Neuronal stem cell (in vitro differentiated cells): ENCODE results near the gene HOMER1.

Source experiments
- DNase-seq: peaks from one replicate; pipeline ENCODE4 v3.0.0-alpha.2; 2013; ENCODE audit warnings: low spot score
- H2AFZ ChIP-seq: one replicate; pipeline ENCODE4 v1.6.1; 2013; ENCODE audit warnings: mild to moderate bottlenecking, low read length, inconsistent platforms
- H2AK5ac ChIP-seq: 2 replicates; pipeline ENCODE4 v1.6.1; 2013; ENCODE audit warnings: low read depth, mild to moderate bottlenecking, inconsistent platforms, low read length, moderate library complexity, mixed read lengths
- H2BK120ac ChIP-seq: 2 replicates; pipeline ENCODE4 v1.6.1; 2013; ENCODE audit warnings: low read depth, mild to moderate bottlenecking, inconsistent platforms, low read length, moderate library complexity, mixed read lengths
- H2BK12ac ChIP-seq: one replicate; pipeline ENCODE4 v1.6.1; 2013; ENCODE audit warnings: low read length, inconsistent platforms
- H2BK15ac ChIP-seq: 2 replicates; pipeline ENCODE4 v1.6.1; 2013; ENCODE audit warnings: mild to moderate bottlenecking, low read length, inconsistent platforms, mixed read lengths
- H2BK5ac ChIP-seq: one replicate; pipeline ENCODE4 v1.6.1; 2013; ENCODE audit warnings: inconsistent platforms, mild to moderate bottlenecking, low read length, moderate library complexity
- H3K14ac ChIP-seq: one replicate; pipeline ENCODE4 v1.6.1; 2013; ENCODE audit warnings: low read length, inconsistent platforms
- H3K18ac ChIP-seq: 2 replicates; pipeline ENCODE4 v1.6.1; 2013; ENCODE audit warnings: low read length, inconsistent platforms
- H3K23ac ChIP-seq: 2 replicates; pipeline ENCODE4 v1.6.1; 2013; ENCODE audit warnings: low read depth, mild to moderate bottlenecking, mixed read lengths, low read length, inconsistent platforms; ENCODE audit not compliant: poor library complexity
- H3K27ac ChIP-seq: replicated peaks from 3 replicates; pipeline ENCODE4 v1.5.1; 2013; ENCODE audit warnings: low read length, inconsistent platforms
- H3K27me3 ChIP-seq, 3 experiments: 2 replicates each; pipeline ENCODE4 v1.6.1; 2013; ENCODE audit warnings: low read length in 3 of 3, mild to moderate bottlenecking in 2 of 3, inconsistent platforms in 1 of 3, low read depth in 1 of 3, mixed read lengths in 1 of 3, moderate library complexity in 1 of 3; ENCODE audit not compliant: control insufficient read depth in 3 of 3, insufficient read depth in 3 of 3
- H3K36me3 ChIP-seq, 2 donors: replicated peaks in 1 of 2; 2 replicates each; pipeline ENCODE4 v1.6.1; 2013; ENCODE audit warnings: low read length in 2 of 2; ENCODE audit not compliant: control insufficient read depth in 2 of 2, insufficient read depth in 2 of 2
- H3K4ac ChIP-seq: 2 replicates; pipeline ENCODE4 v1.6.1; 2013; ENCODE audit warnings: inconsistent platforms, mild to moderate bottlenecking, low read length, moderate library complexity
- H3K4me1 ChIP-seq, 2 donors: 1 replicate in 1 of 2; 2 replicates in 1 of 2; pipeline ENCODE4 v1.6.1; 2013; ENCODE audit warnings: low read length in 2 of 2, low read depth in 1 of 2; ENCODE audit not compliant: control insufficient read depth in 2 of 2, insufficient read depth in 1 of 2
- H3K4me2 ChIP-seq: one replicate; pipeline ENCODE4 v1.6.1; 2013; ENCODE audit warnings: mild to moderate bottlenecking, low read length, inconsistent platforms; ENCODE audit not compliant: insufficient read depth, poor library complexity, severe bottlenecking
- H3K4me3 ChIP-seq, 2 donors: 2 replicates each; pipeline ENCODE4 v1.5.1; 2013; ENCODE audit warnings: low read length in 2 of 2, mild to moderate bottlenecking in 2 of 2, inconsistent platforms in 1 of 2, moderate library complexity in 1 of 2
- H3K79me1 ChIP-seq: one replicate; pipeline ENCODE4 v1.6.1; 2013; ENCODE audit warnings: low read depth, mild to moderate bottlenecking, inconsistent platforms, low read length, moderate library complexity
- H3K9ac ChIP-seq: one replicate; pipeline ENCODE4 v1.6.1; 2013; ENCODE audit warnings: mild to moderate bottlenecking, low read depth, low read length, inconsistent platforms; ENCODE audit not compliant: poor library complexity
- H3K9me3 ChIP-seq, 2 donors: replicated peaks in 1 of 2; 2 replicates each; pipeline versions ENCODE3 to v1.6.1; 2013; ENCODE audit warnings: low read length in 2 of 2, mild to moderate bottlenecking in 2 of 2, inconsistent platforms in 1 of 2, low read depth in 1 of 2, mixed read lengths in 1 of 2, moderate library complexity in 1 of 2; ENCODE audit not compliant: control insufficient read depth in 2 of 2, insufficient read depth in 1 of 2
- H4K8ac ChIP-seq: one replicate; pipeline ENCODE4 v1.6.1; 2013; ENCODE audit warnings: low read depth, mild to moderate bottlenecking, inconsistent platforms, low read length, moderate library complexity
- H4K91ac ChIP-seq: one replicate; pipeline ENCODE4 v1.6.1; 2013; ENCODE audit warnings: low read length, low read depth, mild to moderate bottlenecking, inconsistent platforms; ENCODE audit not compliant: poor library complexity
- WGBS, 2 donors: extraction: QIAGEN DNeasy Blood & Tissue Kit; methylation state at CpG; one replicate each; pipeline ENCODE4 v1.1.7; 2013; ENCODE audit warnings: missing lambda C conversion rate in 2 of 2, mixed read lengths in 1 of 2; ENCODE audit not compliant: insufficient read length in 2 of 2, insufficient replicate concordance in 1 of 2; ENCODE audit errors: extremely low coverage in 2 of 2; 5-methylcytosine and 5-hydroxymethylcytosine counted together

Gene HOMER1

DNA sequence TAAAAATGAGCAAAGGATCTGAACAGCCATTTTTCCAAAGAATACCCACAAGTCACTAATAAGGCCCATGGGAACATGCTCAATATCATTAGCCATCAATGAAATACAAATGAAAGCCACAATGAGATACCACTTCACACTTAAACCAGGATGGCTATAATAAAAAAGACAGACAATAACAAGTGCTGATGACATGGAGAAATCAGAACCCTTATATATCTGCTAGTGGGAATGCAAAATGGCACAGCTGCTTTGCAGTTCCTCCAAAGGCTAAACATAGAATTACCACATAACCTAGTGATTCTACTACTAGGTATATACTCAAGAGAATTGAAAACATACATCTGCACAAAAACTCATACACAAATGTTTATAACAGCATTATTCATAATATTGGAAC lies 83.7 kb downstream of the HOMER1 start:
- Histone ChIP-seq H4K91ac (no peak overlapping the region), H3K9ac (no peak overlapping the region), H2BK5ac (no peak overlapping the region), H2AFZ (no peak overlapping the region), H3K27ac (no peak overlapping the region), H3K4me3 (no peak overlapping the region), H2BK15ac (no peak overlapping the region), H3K4ac (no peak overlapping the region), H3K23ac (no peak overlapping the region), H2AK5ac (no peak overlapping the region), H3K36me3 (peaks cover 0 to 6% of the 10 kb centered on the region in 2 donors), H3K9me3 (no peaks in the 10 kb centered on the region), H3K14ac (no peak overlapping the region), H4K8ac (no peak overlapping the region), H2BK120ac (no peak overlapping the region), H3K27me3 (no peaks in the 10 kb centered on the region), H3K18ac (no peak overlapping the region), H3K4me2 (no peak overlapping the region), H2BK12ac (no peak overlapping the region), H3K4me1 (no peaks in the 10 kb centered on the region), H3K79me1 (no peaks in the 10 kb centered on the region)
- DNase-seq: no peak

DNA sequence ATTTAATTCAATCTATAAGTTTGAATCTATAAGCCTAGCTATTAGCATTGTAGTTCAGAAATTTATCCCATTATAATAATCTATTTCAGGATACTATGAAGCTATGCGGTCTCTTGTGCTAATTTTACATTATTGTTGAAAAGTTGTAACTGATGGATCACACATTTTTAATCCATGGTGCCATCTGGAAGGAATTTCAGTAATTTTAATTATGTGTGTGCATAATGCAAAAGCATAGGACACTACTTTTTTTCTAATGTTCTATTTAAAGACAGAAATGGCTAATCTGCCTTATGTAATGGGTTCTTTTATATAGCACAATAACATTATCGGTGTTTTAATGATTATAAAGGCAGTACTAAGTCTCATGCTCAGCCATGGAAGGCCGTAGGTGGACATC lies 90.6 kb downstream of the HOMER1 start:
- DNase-seq: no peak
- Histone ChIP-seq H2AK5ac (no peak overlapping the region), H2AFZ (no peak overlapping the region), H2BK15ac (no peak overlapping the region), H3K18ac (no peak overlapping the region), H3K23ac (no peak overlapping the region), H3K4me1 (no peaks in the 10 kb centered on the region), H3K4me2 (no peak overlapping the region), H3K4ac (no peak overlapping the region), H3K9me3 (no peaks in the 10 kb centered on the region), H3K9ac (no peak overlapping the region), H2BK5ac (no peak overlapping the region), H3K27ac (no peak overlapping the region), H3K14ac (no peak overlapping the region), H3K79me1 (no peaks in the 10 kb centered on the region), H2BK12ac (no peak overlapping the region), H4K91ac (no peak overlapping the region), H3K36me3 (peaks cover 0 to 2% of the 10 kb centered on the region in 2 donors), H3K4me3 (no peak overlapping the region), H3K27me3 (no peaks in the 10 kb centered on the region), H4K8ac (no peak overlapping the region), H2BK120ac (no peak overlapping the region)
- no CpG with 5 or more reads among the region's 3 CpGs for WGBS, 2 donors

DNA sequence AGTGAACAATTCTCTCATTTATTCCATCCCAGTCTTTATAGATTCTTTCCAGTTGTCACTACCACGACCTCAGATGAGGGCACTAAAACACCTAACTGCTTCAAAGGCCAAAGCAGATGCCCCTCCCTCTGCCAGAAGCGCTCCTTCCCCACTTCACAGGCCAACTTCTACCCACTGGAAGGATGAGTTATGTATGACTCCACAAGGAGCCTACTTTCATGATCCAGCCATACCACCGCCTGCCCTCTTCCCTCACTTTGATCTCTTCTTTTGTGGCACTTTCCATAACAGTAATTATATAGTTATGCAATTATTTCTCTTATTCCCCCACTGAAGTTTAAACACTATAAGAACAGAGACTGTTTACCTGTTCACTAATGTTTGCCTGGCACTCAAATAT lies 93.7 kb downstream of the HOMER1 start:
- Histone ChIP-seq H3K27ac (no peak overlapping the region), H3K18ac (no peak overlapping the region), H2BK12ac (no peak overlapping the region), H2BK15ac (no peak overlapping the region), H2AK5ac (no peak overlapping the region), H2AFZ (no peak overlapping the region), H3K4me3 (no peak overlapping the region), H2BK120ac (no peak overlapping the region), H3K4me1 (no peaks in the 10 kb centered on the region), H4K8ac (no peak overlapping the region), H3K36me3 (peaks cover 0 to 5% of the 10 kb centered on the region in 2 donors), H3K9ac (no peak overlapping the region), H3K4ac (no peak overlapping the region), H4K91ac (no peak overlapping the region), H2BK5ac (no peak overlapping the region), H3K79me1 (no peaks in the 10 kb centered on the region), H3K4me2 (no peak overlapping the region), H3K23ac (no peak overlapping the region), H3K27me3 (no peaks in the 10 kb centered on the region), H3K14ac (no peak overlapping the region), H3K9me3 (no peaks in the 10 kb centered on the region)
- WGBS, 2 donors: no CpG with 5 or more reads among the region's 3 CpGs
- DNase-seq: no peak

DNA sequence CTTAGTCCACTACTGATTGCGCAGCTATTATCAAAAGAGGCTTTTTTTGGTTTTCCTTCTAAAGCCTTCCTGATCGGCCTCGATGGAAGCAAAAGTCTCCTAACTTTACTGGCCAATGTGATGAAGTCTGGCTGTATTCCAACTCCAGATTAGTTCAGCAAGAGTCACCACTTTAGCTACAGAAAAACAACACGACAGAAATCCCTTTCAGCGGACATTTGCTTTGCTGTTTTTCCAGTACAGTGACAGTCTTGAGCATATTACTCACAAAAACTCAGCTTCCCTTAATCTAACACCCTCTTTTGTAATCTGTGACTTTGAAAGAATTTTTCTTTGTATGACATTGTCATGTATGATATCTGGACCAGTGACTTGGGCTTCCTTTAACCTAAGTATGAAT lies 95.7 kb downstream of the HOMER1 start:
- Histone ChIP-seq H2AK5ac (no peak overlapping the region), H3K4me3 (no peak overlapping the region), H2BK120ac (no peak overlapping the region), H3K23ac (no peak overlapping the region), H3K18ac (no peak overlapping the region), H3K79me1 (no peaks in the 10 kb centered on the region), H3K14ac (no peak overlapping the region), H3K4me1 (no peaks in the 10 kb centered on the region), H2BK12ac (no peak overlapping the region), H2BK5ac (no peak overlapping the region), H2AFZ (no peak overlapping the region), H3K27ac (no peak overlapping the region), H3K4me2 (no peak overlapping the region), H3K9ac (no peak overlapping the region), H3K4ac (no peak overlapping the region), H2BK15ac (no peak overlapping the region), H3K9me3 (no peaks in the 10 kb centered on the region), H3K36me3 (peaks cover 0 to 5% of the 10 kb centered on the region in 2 donors), H4K91ac (no peak overlapping the region), H3K27me3 (no peaks in the 10 kb centered on the region), H4K8ac (no peak overlapping the region)
- no peak for DNase-seq
- no CpG with 5 or more reads among the region's 5 CpGs for WGBS, 2 donors
